ENCODE data around the gene OAS1.

OAS1 gene

GRCh38 chr12:112964915-112965314 is 58.2 kb downstream of the OAS1 start:
- no peak for DNase-seq

- no peak for DNase-seq
These were observed 58.9 kb downstream of the OAS1 start for GRCh38 chr12:112965643-112966042.

- no peak for DNase-seq
These were observed 60.5 kb downstream of the OAS1 start for GRCh38 chr12:112967306-112967705.

- no peak for DNase-seq
These were observed 61.1 kb downstream of the OAS1 start for GRCh38 chr12:112967858-112968257.

Measured in anterior cingulate cortex (tissue), 58 donors.